Activated naive CD8-positive, alpha-beta T cell (primary cell): ENCODE measurements around the gene KLRG1.

Experiments
- H3K27ac Mint-ChIP-seq: one replicate; pipeline ENCODE4 v1.8.0; 2021; ENCODE audit warnings: mixed read lengths
- H3K27me3 Mint-ChIP-seq: one replicate; pipeline ENCODE4 v1.8.0; 2021; ENCODE audit warnings: mixed read lengths
- H3K36me3 Mint-ChIP-seq: one replicate; pipeline ENCODE4 v1.8.0; 2021; ENCODE audit warnings: mixed read lengths
- H3K4me1 Mint-ChIP-seq: one replicate; pipeline ENCODE4 v1.8.0; 2021; ENCODE audit warnings: low read depth, mixed read lengths
- H3K4me3 Mint-ChIP-seq: one replicate; pipeline ENCODE4 v1.8.0; 2021; ENCODE audit warnings: mild to moderate bottlenecking, mixed read lengths
- H3K9me3 Mint-ChIP-seq: one replicate; pipeline ENCODE4 v1.8.0; 2021; ENCODE audit warnings: low read depth, mixed read lengths

Gene KLRG1

DNA sequence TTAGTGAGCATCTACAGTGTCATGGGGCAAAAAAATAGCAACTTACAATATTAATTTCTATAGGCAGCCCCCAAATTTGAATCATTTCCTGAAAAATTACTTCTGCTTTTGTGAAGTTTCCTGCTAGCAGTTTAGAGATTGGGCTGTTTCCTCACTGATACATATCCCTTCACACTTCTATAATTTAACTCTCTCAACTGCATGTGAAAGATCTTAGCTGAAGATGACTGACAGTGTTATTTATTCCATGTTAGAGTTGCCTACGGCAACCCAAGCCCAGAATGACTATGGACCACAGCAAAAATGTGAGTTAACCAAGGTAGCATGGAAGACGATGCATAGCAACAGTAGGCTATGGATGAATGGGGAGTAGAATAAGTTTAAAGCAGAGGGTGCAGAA lies at the start of gene KLRG1:
Gene KLRG1 (plus strand): TSS at position 134 of the 400 bp plus-strand sequence. CDS start 90 bp downstream, at position 224.
- Mint-ChIP-seq H3K27ac (peak within 1 kb of the TSS; percentile 59), H3K36me3 (peaks cover 3% of the 10 kb centered on the region), H3K27me3 (no peaks in the 10 kb centered on the region), H3K4me1 (peaks cover 69% of the 10 kb centered on the region), H3K4me3 (peak within 1 kb of the TSS; percentile 25), H3K9me3 (no peaks in the 10 kb centered on the region)

GRCh38 chr12:8941691-8942478 lies 47.5 kb upstream of the KLRG1 start:
- no peak overlapping the region for H3K4me3 Mint-ChIP-seq
- H3K27me3 Mint-ChIP-seq = no peaks in the 10 kb centered on the region
- H3K36me3 Mint-ChIP-seq = peaks cover 5% of the 10 kb centered on the region
- no peaks in the 10 kb centered on the region for H3K9me3 Mint-ChIP-seq
- H3K4me1 Mint-ChIP-seq = peaks cover 11% of the 10 kb centered on the region
- H3K27ac Mint-ChIP-seq = peak overlapping the region; percentile 59

GRCh38 chr12:8943565-8944186 lies 45.7 kb upstream of the KLRG1 start:
- H3K36me3 Mint-ChIP-seq = peaks cover 5% of the 10 kb centered on the region
- peak overlapping the region; percentile 77 for H3K27ac Mint-ChIP-seq
- no peaks in the 10 kb centered on the region for H3K27me3 Mint-ChIP-seq
- no peaks in the 10 kb centered on the region for H3K9me3 Mint-ChIP-seq
- H3K4me3 Mint-ChIP-seq = no peak overlapping the region
- peaks cover 25% of the 10 kb centered on the region for H3K4me1 Mint-ChIP-seq

DNA sequence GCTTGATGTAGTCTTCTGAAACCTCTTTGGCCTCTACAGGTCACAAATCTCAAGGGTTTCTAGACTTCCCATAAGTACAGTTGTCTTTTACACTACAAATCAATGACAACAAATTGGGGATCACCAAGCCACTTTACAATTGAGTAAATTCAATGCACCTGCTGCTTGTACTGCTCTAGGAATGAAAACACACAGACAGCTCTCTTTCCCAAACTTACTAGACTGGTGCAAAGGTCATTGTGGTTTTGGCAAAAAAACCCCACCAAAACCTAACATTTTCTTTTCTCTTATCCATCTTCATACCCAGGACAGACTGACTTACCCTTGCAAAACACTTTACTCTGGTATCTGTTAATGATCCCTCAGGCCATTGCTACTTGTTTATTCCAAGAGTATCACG lies 42.6 kb upstream of the KLRG1 start:
- H3K9me3 Mint-ChIP-seq = no peaks in the 10 kb centered on the region
- H3K36me3 Mint-ChIP-seq = peaks cover 5% of the 10 kb centered on the region
- no peaks in the 10 kb centered on the region for H3K27me3 Mint-ChIP-seq
- H3K4me1 Mint-ChIP-seq = peaks cover 35% of the 10 kb centered on the region
- H3K27ac Mint-ChIP-seq = peak overlapping the region; percentile 97
- H3K4me3 Mint-ChIP-seq = peak overlapping the region; percentile 100

DNA sequence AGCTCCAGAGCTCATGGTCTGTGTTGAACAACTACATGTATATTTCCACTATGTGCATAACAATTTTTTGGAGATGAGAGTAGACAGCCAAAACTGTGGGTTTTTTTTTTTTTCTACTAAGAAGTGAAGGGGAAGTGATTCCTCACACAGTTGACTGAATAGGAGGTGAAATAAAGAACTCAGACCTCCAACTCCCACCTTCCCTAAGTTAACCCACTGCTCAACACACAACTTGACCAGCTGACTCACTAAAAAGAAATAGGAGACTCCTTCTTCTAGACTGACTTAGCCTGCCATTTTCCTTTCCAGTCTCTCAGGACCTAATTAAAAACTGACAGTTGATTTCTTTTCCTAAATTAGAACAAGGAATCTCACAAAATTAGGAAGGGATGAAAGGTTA lies 41.6 kb upstream of the KLRG1 start:
- Mint-ChIP-seq H3K27ac (peak overlapping the region; percentile 97), H3K27me3 (no peaks in the 10 kb centered on the region), H3K4me3 (peak overlapping the region; percentile 100), H3K4me1 (peaks cover 43% of the 10 kb centered on the region), H3K36me3 (peaks cover 7% of the 10 kb centered on the region), H3K9me3 (peaks cover 3% of the 10 kb centered on the region)

GRCh38 chr12:8948701-8949341 lies 40.5 kb upstream of the KLRG1 start:
- H3K36me3 Mint-ChIP-seq = peaks cover 9% of the 10 kb centered on the region
- peak overlapping the region; percentile 97 for H3K27ac Mint-ChIP-seq
- peaks cover 52% of the 10 kb centered on the region for H3K4me1 Mint-ChIP-seq
- H3K9me3 Mint-ChIP-seq = peaks cover 9% of the 10 kb centered on the region
- no peaks in the 10 kb centered on the region for H3K27me3 Mint-ChIP-seq
- H3K4me3 Mint-ChIP-seq = peak overlapping the region; percentile 100

GRCh38 chr12:8949342-8950220 lies 39.8 kb upstream of the KLRG1 start, which contains the start of gene M6PR:
Gene M6PR (minus strand): TSS chr12:8949645. CDS start chr12:8946404, 3,241 bp downstream.
- Mint-ChIP-seq H3K36me3 (peaks cover 9% of the 10 kb centered on the region), H3K27ac (peak within 1 kb of the TSS; percentile 97), H3K4me1 (peaks cover 60% of the 10 kb centered on the region), H3K27me3 (no peaks in the 10 kb centered on the region), H3K9me3 (peaks cover 9% of the 10 kb centered on the region), H3K4me3 (peak within 1 kb of the TSS; percentile 100)

- H3K27me3 Mint-ChIP-seq = no peaks in the 10 kb centered on the region
- peaks cover 9% of the 10 kb centered on the region for H3K36me3 Mint-ChIP-seq
- H3K9me3 Mint-ChIP-seq = peaks cover 9% of the 10 kb centered on the region
- peaks cover 62% of the 10 kb centered on the region for H3K4me1 Mint-ChIP-seq
- H3K4me3 Mint-ChIP-seq = peak overlapping the region; percentile 100
- peak overlapping the region; percentile 97 for H3K27ac Mint-ChIP-seq
Measured at GRCh38 chr12:8950221-8950527, 39.2 kb upstream of the KLRG1 start.

- H3K27me3 Mint-ChIP-seq = no peaks in the 10 kb centered on the region
- H3K4me3 Mint-ChIP-seq = peak overlapping the region; percentile 100
- H3K9me3 Mint-ChIP-seq = peaks cover 9% of the 10 kb centered on the region
- peaks cover 62% of the 10 kb centered on the region for H3K4me1 Mint-ChIP-seq
- H3K36me3 Mint-ChIP-seq = peaks cover 6% of the 10 kb centered on the region
- peak overlapping the region; percentile 97 for H3K27ac Mint-ChIP-seq
Measured at GRCh38 chr12:8950702-8951478, 38.5 kb upstream of the KLRG1 start.

GRCh38 chr12:8951744-8952143 lies 37.6 kb upstream of the KLRG1 start:
- H3K9me3 Mint-ChIP-seq = peaks cover 9% of the 10 kb centered on the region
- H3K36me3 Mint-ChIP-seq = peaks cover 6% of the 10 kb centered on the region
- H3K27ac Mint-ChIP-seq = peak overlapping the region; percentile 97
- H3K4me1 Mint-ChIP-seq = peaks cover 57% of the 10 kb centered on the region
- H3K4me3 Mint-ChIP-seq = peak overlapping the region; percentile 100
- H3K27me3 Mint-ChIP-seq = no peaks in the 10 kb centered on the region

DNA sequence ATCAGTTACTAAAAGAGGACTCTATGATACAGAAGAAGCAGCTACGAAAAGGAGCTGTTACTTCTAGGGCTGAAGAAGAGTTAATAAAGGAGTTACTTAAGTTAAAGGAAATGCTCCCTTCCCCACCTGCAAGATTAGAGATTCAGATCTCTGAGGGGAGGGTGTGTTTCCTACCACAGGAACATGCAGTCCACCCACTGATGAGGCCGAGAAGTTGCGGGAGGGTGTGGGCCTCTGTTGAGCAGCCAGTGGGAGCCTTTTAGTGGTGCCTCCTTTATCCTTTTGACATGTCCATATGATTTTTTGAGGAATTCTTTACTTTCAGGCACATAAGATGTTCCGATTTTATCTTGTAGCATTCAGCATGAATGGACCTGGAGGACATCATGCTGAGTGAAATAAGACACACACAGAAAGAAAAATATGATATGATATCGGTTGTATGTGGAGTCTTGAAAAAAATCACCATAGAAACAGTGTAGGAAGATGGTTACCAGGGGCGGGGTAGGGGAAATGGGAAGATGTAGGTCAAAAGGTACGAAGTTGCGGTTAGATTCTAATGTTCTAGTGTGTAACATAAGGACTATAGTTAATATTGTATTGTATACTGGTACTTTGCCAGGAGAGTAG lies 35.5 kb upstream of the KLRG1 start:
- peaks cover 61% of the 10 kb centered on the region for H3K4me1 Mint-ChIP-seq
- H3K27ac Mint-ChIP-seq = peak overlapping the region; percentile 97
- peaks cover 9% of the 10 kb centered on the region for H3K9me3 Mint-ChIP-seq
- H3K27me3 Mint-ChIP-seq = no peaks in the 10 kb centered on the region
- H3K36me3 Mint-ChIP-seq = peaks cover 12% of the 10 kb centered on the region
- H3K4me3 Mint-ChIP-seq = peak overlapping the region; percentile 74

- H3K27me3 Mint-ChIP-seq = no peaks in the 10 kb centered on the region
- H3K36me3 Mint-ChIP-seq = peaks cover 15% of the 10 kb centered on the region
- no peak overlapping the region for H3K27ac Mint-ChIP-seq
- H3K4me3 Mint-ChIP-seq = no peak overlapping the region
- peaks cover 9% of the 10 kb centered on the region for H3K9me3 Mint-ChIP-seq
- peaks cover 77% of the 10 kb centered on the region for H3K4me1 Mint-ChIP-seq
Measured at GRCh38 chr12:8956073-8956472, 33.3 kb upstream of the KLRG1 start.

GRCh38 chr12:8956772-8957171 lies 32.6 kb upstream of the KLRG1 start:
- peaks cover 74% of the 10 kb centered on the region for H3K4me1 Mint-ChIP-seq
- no peak overlapping the region for H3K4me3 Mint-ChIP-seq
- no peaks in the 10 kb centered on the region for H3K27me3 Mint-ChIP-seq

More at GRCh38 chr12:8956772-8957171, 32.6 kb upstream of the KLRG1 start:
- H3K27ac Mint-ChIP-seq = peak overlapping the region; percentile 41
- peaks cover 9% of the 10 kb centered on the region for H3K9me3 Mint-ChIP-seq
- H3K36me3 Mint-ChIP-seq = peaks cover 15% of the 10 kb centered on the region
